Neural progenitor cell (in vitro differentiated cells): ENCODE results near the gene FHAD1.

Source experiments
- EZH2phosphoT487 ChIP-seq: fragments of 200-600 bp; sonication (generic); IDR thresholded peaks from 2 replicates; pipeline ENCODE4 v1.6.1; 2017; ENCODE audit warnings: antibody characterized with exemption
- TF ChIP-seq, protein P1 (sequence below): fragments of 200-600 bp; sonication (generic); IDR thresholded peaks from 2 replicates; pipeline ENCODE4 v1.5.1; 2017; ENCODE audit warnings: antibody characterized with exemption, mild to moderate bottlenecking

DNA sequence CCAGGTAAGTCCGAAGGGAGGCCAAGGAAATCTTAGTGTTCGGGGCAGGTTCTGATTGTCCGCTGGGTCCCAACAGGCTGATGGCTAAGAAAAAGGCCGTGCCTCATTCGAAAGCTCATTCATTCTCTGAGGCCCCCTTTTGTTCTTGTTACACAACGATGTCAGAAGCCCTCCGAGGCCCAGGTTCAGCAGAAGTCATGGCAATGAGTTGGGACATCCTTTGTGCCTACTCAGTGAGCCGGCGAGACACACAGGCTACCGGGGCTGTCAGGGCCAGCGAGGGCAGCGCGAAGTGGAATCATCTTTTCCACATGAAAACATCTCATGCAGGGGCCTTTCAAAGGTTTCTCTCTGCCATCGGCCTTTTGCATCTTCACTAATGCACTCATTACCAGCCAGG lies 113.7 kb downstream of the FHAD1 start:
- TF ChIP-seq, protein P1, sequence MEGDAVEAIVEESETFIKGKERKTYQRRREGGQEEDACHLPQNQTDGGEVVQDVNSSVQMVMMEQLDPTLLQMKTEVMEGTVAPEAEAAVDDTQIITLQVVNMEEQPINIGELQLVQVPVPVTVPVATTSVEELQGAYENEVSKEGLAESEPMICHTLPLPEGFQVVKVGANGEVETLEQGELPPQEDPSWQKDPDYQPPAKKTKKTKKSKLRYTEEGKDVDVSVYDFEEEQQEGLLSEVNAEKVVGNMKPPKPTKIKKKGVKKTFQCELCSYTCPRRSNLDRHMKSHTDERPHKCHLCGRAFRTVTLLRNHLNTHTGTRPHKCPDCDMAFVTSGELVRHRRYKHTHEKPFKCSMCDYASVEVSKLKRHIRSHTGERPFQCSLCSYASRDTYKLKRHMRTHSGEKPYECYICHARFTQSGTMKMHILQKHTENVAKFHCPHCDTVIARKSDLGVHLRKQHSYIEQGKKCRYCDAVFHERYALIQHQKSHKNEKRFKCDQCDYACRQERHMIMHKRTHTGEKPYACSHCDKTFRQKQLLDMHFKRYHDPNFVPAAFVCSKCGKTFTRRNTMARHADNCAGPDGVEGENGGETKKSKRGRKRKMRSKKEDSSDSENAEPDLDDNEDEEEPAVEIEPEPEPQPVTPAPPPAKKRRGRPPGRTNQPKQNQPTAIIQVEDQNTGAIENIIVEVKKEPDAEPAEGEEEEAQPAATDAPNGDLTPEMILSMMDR = no peak
- TF ChIP-seq EZH2phosphoT487 = no peak
